Endothelial cell of umbilical vein (primary cell): ENCODE data around the gene RTN4IP1. TPM values are rescaled to one million over a fixed set of nuclear protein-coding genes. Genes with fewer than 3 reads are reported as not detected.

Source experiments
- BruUV-seq: library from RNA; stranded (reverse); fragments of 400-500 nt; replicated peaks from 2 replicates; lab custom pipeline; 2021; lab: Mats Ljungman, UMichigan
- CTCF ChIA-PET: fragments of 300-600, 350-600 bp; sonication (Branson Sonifier 250); formaldehyde crosslinking; loops from one replicate; lab custom pipeline; 2021; ENCODE audit warnings: antibody characterized with exemption, inconsistent platforms; lab: Charles Lee
- POLR2A ChIA-PET: fragments of 300-600, 350-600 bp; sonication (Branson Sonifier 250); formaldehyde crosslinking; loops from one replicate; lab custom pipeline; 2021; ENCODE audit warnings: antibody characterized with exemption, inconsistent platforms; lab: Charles Lee
- DNase-seq: peaks from one replicate; pipeline ENCODE4 v3.0.0-alpha.2; 2011; ENCODE audit warnings: low read depth, low spot score
- FAIRE-seq: peaks from 2 replicates; lab custom pipeline; 2011; peaks lifted over from hg19 to GRCh38; lab: Jason Lieb, UNC
- H2AFZ ChIP-seq: 2 replicates; pipeline ENCODE4 v1.6.0; 2012; ENCODE audit warnings: low read depth, low read length, control low read depth, inconsistent platforms
- H3K27ac ChIP-seq: 2 replicates; pipeline ENCODE4 v1.5.1; 2011; ENCODE audit warnings: low read depth, mild to moderate bottlenecking, control low read depth, low read length, moderate library complexity; ENCODE audit not compliant: insufficient read depth
- H3K27me3 ChIP-seq, 2 experiments: 2 replicates each; pipeline versions ENCODE4 v1.6.0 to v1.6.1; 2011; ENCODE audit warnings: low read length in 2 of 2, mixed read lengths in 1 of 2; ENCODE audit not compliant: control insufficient read depth in 2 of 2, insufficient read depth in 2 of 2
- H3K36me3 ChIP-seq, 2 experiments: 2 replicates in 1 of 2; 3 replicates in 1 of 2; pipeline ENCODE4 v1.5.1; 2011; ENCODE audit warnings: low read length in 2 of 2, mild to moderate bottlenecking in 1 of 2, moderate library complexity in 1 of 2; ENCODE audit not compliant: control insufficient read depth in 2 of 2, insufficient read depth in 2 of 2; ENCODE audit errors: extremely low read depth in 1 of 2
- H3K4me1 ChIP-seq: 3 replicates; pipeline ENCODE4 v1.5.1; 2011; ENCODE audit warnings: mild to moderate bottlenecking, low read length; ENCODE audit not compliant: control insufficient read depth, insufficient read depth; ENCODE audit errors: extremely low read depth
- H3K4me2 ChIP-seq: 2 replicates; pipeline ENCODE4 v1.6.1; 2011; ENCODE audit warnings: low read length, control low read depth, mixed read lengths; ENCODE audit not compliant: insufficient read depth
- H3K4me3 ChIP-seq, 3 experiments: fragments of 200-600 bp in 1 of 3; sonication (generic), shearing (Covaris generic) in 1 of 3; replicated peaks in 1 of 3; 2 replicates each; pipeline ENCODE4 v1.5.1; 2011 to 2016; ENCODE audit warnings: control low read depth in 3 of 3, low read length in 3 of 3, mild to moderate bottlenecking in 2 of 3, inconsistent platforms in 1 of 3, low read depth in 1 of 3, moderate library complexity in 1 of 3; ENCODE audit not compliant: insufficient read depth in 1 of 3
- H3K79me2 ChIP-seq: 2 replicates; pipeline ENCODE4 v1.6.0; 2012; ENCODE audit warnings: low read length, inconsistent platforms; ENCODE audit not compliant: control insufficient read depth, insufficient read depth
- H3K9ac ChIP-seq: replicated peaks from 2 replicates; pipeline ENCODE3; 2011; ENCODE audit warnings: low read length, control low read depth; ENCODE audit not compliant: insufficient read depth; ENCODE audit errors: extremely low read depth
- H3K9me1 ChIP-seq: replicated peaks from 3 replicates; pipeline ENCODE4 v1.6.0; 2011; ENCODE audit warnings: mild to moderate bottlenecking, low read length; ENCODE audit not compliant: control insufficient read depth, insufficient read depth; ENCODE audit errors: extremely low read depth
- H3K9me3 ChIP-seq: replicated peaks from 2 replicates; pipeline ENCODE4 v1.5.1; 2012; ENCODE audit warnings: low read length, inconsistent platforms; ENCODE audit not compliant: control insufficient read depth, insufficient read depth
- H4K20me1 ChIP-seq: replicated peaks from 2 replicates; pipeline ENCODE3; 2011; ENCODE audit warnings: mild to moderate bottlenecking, low read length; ENCODE audit not compliant: control insufficient read depth, insufficient read depth; ENCODE audit errors: extremely low read depth
- MYC ChIP-seq: IDR thresholded peaks from one replicate; pipeline ENCODE4 v1.6.1; 2011; ENCODE audit warnings: mild to moderate bottlenecking, low read depth, low read length
- POLR2A ChIP-seq: IDR thresholded peaks from 2 replicates; pipeline ENCODE4 v1.6.1; 2012; ENCODE audit warnings: low read depth, mild to moderate bottlenecking, control low read depth, low read length
- POLR2AphosphoS5 ChIP-seq: IDR thresholded peaks from 2 replicates; pipeline ENCODE4 v1.6.1; 2012; ENCODE audit warnings: low read depth, mild to moderate bottlenecking, control low read depth, low read length, moderate library complexity; ENCODE audit not compliant: insufficient read depth
- dilution Hi-C: fragments of 300-500 bp; cut with MboI; formaldehyde crosslinking; loops from one replicate; pipeline ENCODE4 v1.15.0; 2019; ENCODE audit warnings: low sequenced_read_pairs; ENCODE audit not compliant: extremely low pct_ligation_motif_present
- intact Hi-C: fragments of 100-400 bp; cut with micrococcal nuclease; formaldehyde crosslinking; loops from one replicate; pipeline ENCODE4 v1.10.0; 2022
- polyA plus RNA-seq, 4 experiments: library from polyadenylated mRNA; depleted of rRNA in 3 of 4; stranded (reverse) in 3 of 4; unstranded in 1 of 4; fragments of >200 nt; gene quantifications; 2 replicates each; pipeline versions ENCODE4 v1.2.1 to v1.2.3, GENCODE V29; 2011 to 2012; ENCODE audit warnings: missing spikeins in 1 of 4
- total RNA-seq: library from RNA; stranded (reverse); gene quantifications from 2 replicates; pipeline ENCODE4 v1.2.3, GENCODE V29; 2021
- TF ChIP-seq, protein P1 (sequence below), 2 donors: IDR thresholded peaks; 1 replicate in 1 of 2; 2 replicates in 1 of 2; pipeline ENCODE4 v1.5.1; 2011; ENCODE audit warnings: low read length in 2 of 2, mild to moderate bottlenecking in 2 of 2, moderate library complexity in 2 of 2, control low read depth in 1 of 2, inconsistent platforms in 1 of 2, low read depth in 1 of 2; ENCODE audit not compliant: insufficient read depth in 1 of 2; ENCODE audit errors: extremely low read depth in 1 of 2

The RTN4IP1 gene
- total and polyA plus RNA-seq, 2 donors (not counting 3 experiments of a cell fraction or from before 2014, with no cell fraction given), result 3.9 to 5.4 TPM

GRCh38 chr6:106608080-106608668, 21.1 kb downstream of the RTN4IP1 start:
- no peaks in the 10 kb centered on the region for H4K20me1 ChIP-seq
- H3K36me3 ChIP-seq, result no peaks in the 10 kb centered on the region
- no TSS peak for BruUV-seq
- H2AFZ ChIP-seq, result no peak overlapping the region
- H3K4me3 ChIP-seq, result no peak overlapping the region
- peak; percentile 61 for DNase-seq
- no peaks in the 10 kb centered on the region for H3K9me3 ChIP-seq
- H3K4me1 ChIP-seq, result no peaks in the 10 kb centered on the region
- intact Hi-C loops, result loop anchor here (1.0 kb wide), 2 partner anchors 367 to 371 kb away; no protein-coding TSS in a partner anchor
- dilution Hi-C loops, result no loop called here
- H3K9ac ChIP-seq, result no peak overlapping the region
- H3K27me3 ChIP-seq, result no peaks in the 10 kb centered on the region
- CTCF ChIA-PET, result interaction anchor here (0.6 to 2.9 kb wide), 21 partner anchors 9 to 425 kb away, joined by 3 to 34 read pairs (median 3); partner anchors contain the start of genes QRSL1 and RTN4IP1
- POLR2A ChIA-PET, result no interaction called here
- H3K27ac ChIP-seq, result no peak overlapping the region
- TF ChIP-seq POLR2A (no peak), POLR2AphosphoS5 (no peak), MYC (no peak)
- TF ChIP-seq, protein P1, sequence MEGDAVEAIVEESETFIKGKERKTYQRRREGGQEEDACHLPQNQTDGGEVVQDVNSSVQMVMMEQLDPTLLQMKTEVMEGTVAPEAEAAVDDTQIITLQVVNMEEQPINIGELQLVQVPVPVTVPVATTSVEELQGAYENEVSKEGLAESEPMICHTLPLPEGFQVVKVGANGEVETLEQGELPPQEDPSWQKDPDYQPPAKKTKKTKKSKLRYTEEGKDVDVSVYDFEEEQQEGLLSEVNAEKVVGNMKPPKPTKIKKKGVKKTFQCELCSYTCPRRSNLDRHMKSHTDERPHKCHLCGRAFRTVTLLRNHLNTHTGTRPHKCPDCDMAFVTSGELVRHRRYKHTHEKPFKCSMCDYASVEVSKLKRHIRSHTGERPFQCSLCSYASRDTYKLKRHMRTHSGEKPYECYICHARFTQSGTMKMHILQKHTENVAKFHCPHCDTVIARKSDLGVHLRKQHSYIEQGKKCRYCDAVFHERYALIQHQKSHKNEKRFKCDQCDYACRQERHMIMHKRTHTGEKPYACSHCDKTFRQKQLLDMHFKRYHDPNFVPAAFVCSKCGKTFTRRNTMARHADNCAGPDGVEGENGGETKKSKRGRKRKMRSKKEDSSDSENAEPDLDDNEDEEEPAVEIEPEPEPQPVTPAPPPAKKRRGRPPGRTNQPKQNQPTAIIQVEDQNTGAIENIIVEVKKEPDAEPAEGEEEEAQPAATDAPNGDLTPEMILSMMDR (IDR thresholded peaks at IDR 0.05; ENCODE audit: extremely low read depth in 1 of 2, insufficient read depth in 1 of 2, low read depth in 1 of 2, low read length in 2 of 2), result peak; percentile 44 to 48
- no peaks in the 10 kb centered on the region for H3K79me2 ChIP-seq
- no peaks in the 10 kb centered on the region for H3K9me1 ChIP-seq
- no peak overlapping the region for H3K4me2 ChIP-seq
- FAIRE-seq, result peak; percentile 85

GRCh38 chr6:106600329-106600728, 29.0 kb downstream of the RTN4IP1 start:
- Histone ChIP-seq H2AFZ (no peak overlapping the region), H3K79me2 (no peaks in the 10 kb centered on the region), H3K36me3 (no peaks in the 10 kb centered on the region), H4K20me1 (no peaks in the 10 kb centered on the region), H3K9me1 (no peaks in the 10 kb centered on the region), H3K27ac (no peak overlapping the region), H3K4me3 (no peak overlapping the region), H3K9me3 (no peaks in the 10 kb centered on the region), H3K4me2 (no peak overlapping the region), H3K4me1 (no peaks in the 10 kb centered on the region), H3K27me3 (no peaks in the 10 kb centered on the region), H3K9ac (no peak overlapping the region)
- BruUV-seq, result no TSS peak
- no peak for DNase-seq
- dilution Hi-C loops, result no loop called here
- ChIA-PET CTCF (no interaction called here), POLR2A (no interaction called here)
- no peak for FAIRE-seq
- TF ChIP-seq, protein P1 (IDR thresholded peaks at IDR 0.05; ENCODE audit: extremely low read depth in 1 of 2, insufficient read depth in 1 of 2, low read depth in 1 of 2, low read length in 2 of 2), result no peak
- intact Hi-C loops, result no loop called here
